GM12872 (cell line): Measurements from ENCODE around the gene FAM81A.

Experiments
- CTCF ChIP-seq: IDR thresholded peaks from 3 replicates; pipeline ENCODE4 v1.5.1; 2011; ENCODE audit warnings: low read depth, mild to moderate bottlenecking, low read length, moderate library complexity; ENCODE audit not compliant: insufficient read depth

Gene FAM81A

DNA sequence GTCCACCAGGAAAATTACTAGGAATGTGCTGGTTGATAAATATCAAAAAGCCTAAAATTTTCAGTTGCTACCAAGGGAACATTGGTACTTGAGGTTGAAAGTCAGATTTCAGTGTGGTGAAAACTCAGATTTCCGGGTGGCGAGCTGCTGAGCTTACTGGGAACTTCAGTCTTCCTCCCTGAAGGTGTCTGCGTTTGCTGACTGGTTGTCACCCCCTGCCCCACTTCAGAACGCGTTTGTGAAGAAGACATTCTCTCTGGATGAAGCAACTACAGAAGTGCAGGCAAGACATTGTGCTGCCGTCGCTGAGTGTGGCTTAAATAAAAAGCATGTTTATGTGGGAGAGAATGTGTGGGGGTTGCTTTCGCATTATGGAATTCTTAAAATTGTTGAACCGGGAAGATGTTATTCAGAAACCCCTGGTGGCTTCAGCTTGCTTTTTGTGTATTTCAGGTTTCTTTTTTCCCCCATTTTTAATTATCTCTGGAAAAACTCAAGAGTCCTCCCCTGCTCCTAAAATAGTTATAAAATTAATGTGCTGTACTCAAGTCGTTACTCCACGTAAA lies 7.1 kb downstream of the FAM81A start:
- no peak for TF ChIP-seq CTCF

DNA sequence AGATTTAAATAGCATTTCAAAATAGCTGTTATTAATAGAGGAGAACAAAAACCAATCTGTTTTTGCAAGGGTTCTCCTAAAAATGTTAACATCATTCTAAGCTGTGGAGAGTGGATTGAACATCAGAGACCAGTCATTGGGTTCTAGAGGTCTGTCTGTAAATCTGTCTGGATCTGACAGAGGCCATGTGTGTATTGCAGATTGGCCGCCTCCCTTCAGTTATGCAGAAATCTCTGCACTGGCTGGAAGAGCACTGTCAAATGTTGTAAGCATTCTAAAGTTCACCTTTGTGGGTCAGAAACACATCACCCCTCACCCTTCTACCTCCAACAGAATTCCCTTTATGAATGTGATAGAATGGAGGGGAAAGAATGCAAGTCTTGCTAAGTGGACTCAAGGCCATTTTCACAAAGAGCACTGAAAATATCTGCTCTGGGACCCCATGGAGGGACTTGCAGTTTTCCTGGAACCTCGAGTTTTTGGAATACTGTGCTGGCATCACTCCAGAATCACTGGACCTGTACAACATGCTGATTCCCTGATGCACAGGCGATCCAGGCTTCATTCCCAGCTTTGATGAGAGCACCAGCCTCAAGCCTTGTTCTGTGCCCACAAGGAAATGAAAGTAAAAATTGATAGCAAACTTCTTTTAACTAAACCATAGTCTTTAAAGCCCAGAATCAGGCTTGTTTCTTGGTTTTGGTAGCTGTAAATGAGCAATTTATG lies 8.4 kb downstream of the FAM81A start:
- no peak for TF ChIP-seq CTCF

GRCh38 chr15:59447367-59447766 lies 9.4 kb downstream of the FAM81A start:
- no peak for TF ChIP-seq CTCF

DNA sequence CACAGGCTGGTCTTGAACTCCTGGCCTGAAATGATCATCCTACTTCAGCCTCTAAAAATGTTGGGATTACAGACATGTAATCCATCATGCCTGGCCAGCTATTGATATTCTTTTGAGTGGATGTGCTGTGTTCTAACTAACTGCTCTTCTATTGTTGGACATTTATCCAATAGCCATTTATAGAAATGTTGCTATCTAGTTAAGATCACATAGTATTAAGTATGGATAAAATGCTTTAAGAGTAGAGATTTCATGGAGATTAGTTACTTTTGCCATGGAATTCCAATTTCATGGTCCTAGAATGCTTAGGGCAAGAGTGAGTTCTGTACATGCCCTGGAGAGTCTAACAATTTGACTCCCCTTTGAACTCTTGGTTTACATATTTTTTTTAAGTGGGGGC lies 10.9 kb downstream of the FAM81A start:
- TF ChIP-seq CTCF = no peak

GRCh38 chr15:59453474-59454215 lies 15.7 kb downstream of the FAM81A start:
- no peak for TF ChIP-seq CTCF

- no peak for TF ChIP-seq CTCF
These were observed 18.1 kb downstream of the FAM81A start for GRCh38 chr15:59456114-59456513.

GRCh38 chr15:59457103-59457502 lies 19.1 kb downstream of the FAM81A start:
- no peak for TF ChIP-seq CTCF
